Right renal pelvis (tissue), 4 donors: ENCODE measurements around the gene LRRC37A3. TPM values are rescaled to one million over a fixed set of nuclear protein-coding genes. Genes with fewer than 3 reads are reported as not detected.
A peak's percentile ranks its signal among the peaks of the same experiment; 100 is the strongest.
"Not testable (repeated sequence)": the region's sequence is repeated elsewhere in the genome, so short reads cannot be mapped to it uniquely, and the experiment has no call there.

ENCODE experiments used
- DNase-seq, 4 donors: peaks; one replicate each; pipeline ENCODE4 v3.0.0-alpha.2; 2013; ENCODE audit warnings: low read depth in 4 of 4, low spot score in 3 of 4, missing footprints in 1 of 4
- polyA plus RNA-seq, 4 donors: library from polyadenylated mRNA; unstranded; fragments of 120-200 nt; gene quantifications; one replicate each; pipeline ENCODE4 v1.2.1, GENCODE V29; 2013; ENCODE audit not compliant: insufficient read length in 4 of 4

Gene LRRC37A3
- polyA plus RNA-seq, 4 donors: 18.5 to 28.8 (median 21.6) TPM

- not testable (repeated sequence) for DNase-seq
These were observed 8.2 kb upstream of the LRRC37A3 start for GRCh38 chr17:64927444-64927843.

GRCh38 chr17:64926430-64926829, 7.2 kb upstream of the LRRC37A3 start:
- DNase-seq: not testable (repeated sequence)

DNA sequence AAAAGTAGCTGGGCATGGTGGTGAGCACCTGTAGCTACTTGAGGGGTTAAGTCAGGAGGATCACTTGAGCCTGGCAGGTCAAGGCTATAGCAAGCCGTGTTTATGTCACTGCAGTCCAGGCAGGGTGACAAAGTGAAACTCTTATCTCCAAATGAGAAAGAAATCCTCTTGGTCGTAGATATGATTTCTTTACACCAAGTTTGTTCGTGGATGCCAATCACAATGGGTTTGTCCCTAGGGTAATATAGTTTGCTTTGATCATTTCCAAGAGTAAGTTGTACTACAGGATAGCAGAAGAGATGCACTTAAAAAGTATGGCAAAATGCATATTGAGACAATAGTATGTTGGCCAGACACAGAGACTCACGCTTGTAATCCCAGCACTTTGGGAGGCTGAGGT, 6.0 kb upstream of the LRRC37A3 start:
- DNase-seq: not testable (repeated sequence)

GRCh38 chr17:64923051-64923568, 3.8 kb upstream of the LRRC37A3 start:
- DNase-seq: not testable (repeated sequence)

- DNase-seq: no peak
These were observed 1.3 kb upstream of the LRRC37A3 start for GRCh38 chr17:64920419-64921172.

DNA sequence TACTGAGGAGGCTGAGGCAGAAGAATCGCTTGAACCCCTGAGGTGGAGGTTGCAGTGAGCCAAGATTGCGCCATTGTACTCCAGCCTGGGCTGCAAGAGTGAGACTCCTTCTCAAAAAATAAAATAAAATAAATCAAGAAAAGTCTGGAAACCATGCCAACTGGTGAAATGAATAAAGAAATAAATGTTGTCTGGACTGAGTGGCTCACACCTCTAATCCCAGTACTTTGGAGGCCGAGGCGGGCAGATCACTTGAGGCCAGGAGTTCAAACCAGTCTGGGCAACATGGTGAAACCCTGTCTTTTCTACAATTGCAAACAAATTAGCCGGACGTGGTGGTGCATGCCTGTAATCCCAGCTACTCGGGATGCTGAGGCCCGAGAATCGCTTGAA, 744 bp upstream of the LRRC37A3 start:
- DNase-seq: no peak

- not testable (repeated sequence) for DNase-seq
These were observed 413 bp downstream of the LRRC37A3 start for GRCh38 chr17:64918842-64919288.

GRCh38 chr17:64917540-64917939, 1.7 kb downstream of the LRRC37A3 start:
- not testable (repeated sequence) for DNase-seq

DNA sequence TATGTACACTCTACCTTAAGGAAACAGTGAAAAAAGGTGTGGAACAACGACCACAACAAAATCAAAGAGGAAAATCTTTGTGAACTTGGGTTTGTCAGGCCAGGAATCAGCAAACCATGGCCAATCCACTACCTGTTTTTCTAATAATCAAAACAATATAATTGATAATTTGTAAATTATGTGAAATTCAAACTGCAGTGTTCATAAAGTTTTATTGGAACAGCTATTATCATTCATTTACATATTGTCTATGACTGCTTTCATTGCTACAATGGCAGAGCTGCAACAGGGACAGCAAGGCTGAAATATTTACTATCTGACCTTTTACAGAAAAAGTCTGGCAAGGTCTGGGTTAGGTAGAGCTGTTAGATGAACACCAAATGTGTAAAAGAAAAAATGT, 4.0 kb downstream of the LRRC37A3 start:
- not testable (repeated sequence) for DNase-seq

- not testable (repeated sequence) for DNase-seq
These were observed 9.1 kb downstream of the LRRC37A3 start for GRCh38 chr17:64910191-64910514.

- DNase-seq: not testable (repeated sequence)
These were observed 9.6 kb downstream of the LRRC37A3 start for GRCh38 chr17:64909511-64910190.

DNA sequence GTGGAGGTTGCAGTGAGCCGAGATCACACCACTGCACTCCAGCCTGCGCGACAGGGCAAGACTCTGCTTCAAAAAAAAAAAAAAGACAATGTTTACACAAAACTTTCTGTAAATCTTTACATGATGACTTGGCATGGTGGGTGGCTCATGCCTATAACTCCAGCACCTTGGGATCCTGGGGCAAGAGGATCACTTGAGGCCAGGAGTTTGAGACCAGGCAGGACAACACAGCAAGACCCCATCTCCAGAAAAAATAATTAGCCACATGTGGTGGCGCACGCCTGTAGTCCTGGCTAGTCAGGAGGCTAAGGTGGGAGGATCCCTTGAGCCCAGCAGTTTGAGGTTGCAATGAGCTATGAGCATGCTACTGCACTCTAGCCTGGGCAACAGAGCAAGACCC, 15.2 kb downstream of the LRRC37A3 start:
- not testable (repeated sequence) for DNase-seq

DNA sequence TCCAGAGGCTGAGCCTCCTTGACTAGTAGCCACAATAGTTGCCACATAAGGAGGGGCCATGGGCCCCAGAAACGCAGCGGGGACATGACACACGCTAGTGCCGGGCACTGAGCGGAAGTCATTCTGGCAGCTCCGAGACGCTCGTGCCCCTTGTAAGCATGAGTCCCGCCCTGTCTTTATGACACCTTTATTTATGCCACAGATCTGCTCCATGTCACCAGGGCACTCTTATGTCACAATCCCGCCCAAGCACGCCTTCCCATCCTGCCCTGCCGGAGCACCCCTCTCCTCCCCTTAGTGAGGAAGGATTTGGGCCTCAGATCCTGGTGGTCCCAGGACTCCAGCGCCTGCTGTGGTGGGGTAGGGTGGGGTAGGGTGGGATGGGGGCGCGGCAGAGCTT, 22.1 kb downstream of the LRRC37A3 start:
- DNase-seq: not testable (repeated sequence)

- not testable (repeated sequence) for DNase-seq
These were observed 45.1 kb downstream of the LRRC37A3 start for GRCh38 chr17:64874210-64874609.

GRCh38 chr17:64847504-64848466, 71.5 kb downstream of the LRRC37A3 start:
- DNase-seq: peak; percentile 8 to 26 (median 17)

GRCh38 chr17:64846892-64847291, 72.4 kb downstream of the LRRC37A3 start:
- DNase-seq: not testable (repeated sequence)

DNA sequence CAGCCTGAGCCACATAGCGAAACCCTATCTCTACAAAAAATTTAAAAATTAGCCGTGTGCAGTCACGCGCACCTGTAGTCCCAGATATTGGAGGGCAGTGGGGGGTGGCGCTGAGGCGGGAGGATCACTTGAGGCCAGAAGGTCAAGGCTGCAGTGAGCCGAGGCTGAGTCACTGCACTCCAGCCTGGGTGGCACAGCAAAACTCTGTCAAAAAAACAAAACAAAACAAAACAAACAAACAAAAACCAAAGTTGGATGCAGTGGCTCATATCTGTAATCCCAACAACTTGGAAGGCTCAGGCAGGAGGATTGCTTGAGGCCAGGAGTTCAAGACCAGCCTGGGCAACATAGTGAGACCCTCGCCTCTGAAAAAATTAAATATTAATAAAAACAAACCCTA, 75.4 kb downstream of the LRRC37A3 start:
- not testable (repeated sequence) for DNase-seq

DNA sequence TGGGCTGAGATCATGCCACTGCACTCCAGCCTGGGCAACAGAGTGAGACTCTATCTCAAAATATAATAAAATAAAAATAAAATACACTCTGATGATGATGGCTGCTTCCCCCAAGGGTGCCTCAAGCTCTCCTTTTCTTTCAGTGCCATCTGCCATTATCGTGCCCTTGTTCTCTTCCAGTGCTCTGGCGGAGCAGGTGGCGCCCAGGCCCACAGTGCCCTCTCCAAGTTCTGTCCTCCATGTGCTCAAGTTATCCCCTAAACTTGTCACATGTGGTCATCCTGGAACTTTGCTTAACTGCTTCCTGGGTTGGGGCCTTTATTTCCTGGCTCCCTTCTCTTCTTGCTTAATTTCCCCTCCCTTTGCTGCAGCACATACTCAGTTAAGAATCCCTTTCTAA, 76.4 kb downstream of the LRRC37A3 start:
- DNase-seq: not testable (repeated sequence)

DNA sequence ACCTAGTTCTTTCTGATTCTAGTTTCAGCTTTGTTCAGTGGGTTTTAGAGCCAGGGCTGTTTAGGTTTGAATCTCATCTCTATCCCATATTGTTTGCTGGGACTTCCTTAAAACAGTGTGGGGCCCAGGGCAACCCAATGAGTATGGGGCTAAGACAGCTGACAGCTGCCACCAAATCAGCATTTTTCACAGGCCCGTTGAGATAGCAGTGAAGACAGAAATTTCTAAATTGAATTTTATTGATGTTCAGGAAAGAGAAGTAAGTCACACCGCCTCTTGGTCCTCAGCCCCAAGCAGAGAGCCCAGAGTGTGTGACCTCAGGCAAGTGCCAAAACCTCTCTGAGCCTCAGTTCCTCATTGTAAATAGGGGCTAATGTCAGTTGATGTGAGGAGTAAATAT, 78.3 kb downstream of the LRRC37A3 start:
- DNase-seq: not testable (repeated sequence)

DNA sequence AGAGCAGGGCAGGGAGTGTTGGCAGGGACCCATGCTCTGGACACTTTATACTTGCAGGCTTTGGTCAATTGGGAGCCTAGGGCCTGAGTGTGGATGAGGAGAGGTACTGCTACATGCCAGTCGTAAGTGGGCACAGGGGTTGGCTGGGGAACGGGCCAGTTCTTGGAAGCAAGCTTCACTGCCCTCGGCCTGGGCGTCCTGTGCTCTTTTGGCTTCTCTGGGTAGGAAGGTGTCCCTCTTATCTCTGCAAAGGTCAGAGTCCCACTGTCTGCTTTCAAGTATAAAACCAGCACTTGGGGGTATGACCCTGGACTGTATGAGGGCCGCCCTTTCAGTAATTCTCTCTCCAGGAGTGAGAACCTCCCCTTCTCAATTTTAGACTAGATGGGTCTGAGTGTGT, 80.8 kb downstream of the LRRC37A3 start:
- DNase-seq: not testable (repeated sequence)
